ENCODE data around the gene MINDY4.

Gene MINDY4

DNA sequence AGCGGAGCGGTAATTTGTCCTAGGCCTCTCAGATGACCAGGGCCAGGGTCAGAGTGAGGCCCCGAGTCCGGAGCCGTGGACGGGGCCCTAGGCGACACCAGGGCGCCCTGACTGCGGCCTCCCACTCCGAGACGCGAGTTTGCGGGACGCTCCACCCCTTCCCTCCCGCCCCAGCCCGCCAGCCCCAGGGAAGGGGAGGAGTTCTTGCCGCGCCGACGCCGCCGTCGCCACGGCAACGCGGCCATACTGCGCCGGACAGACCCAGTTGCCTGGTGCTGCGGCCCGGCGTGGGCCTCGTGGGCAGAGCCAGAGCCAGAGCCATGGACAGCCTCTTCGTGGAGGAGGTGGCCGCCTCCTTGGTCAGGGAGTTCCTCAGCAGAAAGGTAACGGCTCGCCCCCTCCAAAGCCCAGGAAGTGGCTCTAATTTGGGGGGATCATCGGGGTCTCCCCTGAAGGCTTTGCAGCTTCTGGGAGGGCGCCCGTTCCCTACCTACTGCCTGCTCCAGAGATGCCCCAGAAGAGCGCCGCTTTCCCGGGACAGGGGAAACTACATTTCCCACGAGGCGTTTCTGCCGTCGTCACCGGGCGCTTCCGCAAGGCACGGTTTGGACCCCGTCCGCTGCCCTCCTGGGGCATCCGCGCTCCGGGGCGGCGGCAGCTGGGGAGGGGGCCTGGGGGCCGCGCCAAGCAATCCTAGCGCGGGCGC is at the start of gene MINDY4:
TSS of gene MINDY4 (plus strand) at position 244 of the 706 bp plus-strand sequence. CDS start at position 321, 77 bp downstream.
- peak; percentile 65 for DNase-seq

DNA sequence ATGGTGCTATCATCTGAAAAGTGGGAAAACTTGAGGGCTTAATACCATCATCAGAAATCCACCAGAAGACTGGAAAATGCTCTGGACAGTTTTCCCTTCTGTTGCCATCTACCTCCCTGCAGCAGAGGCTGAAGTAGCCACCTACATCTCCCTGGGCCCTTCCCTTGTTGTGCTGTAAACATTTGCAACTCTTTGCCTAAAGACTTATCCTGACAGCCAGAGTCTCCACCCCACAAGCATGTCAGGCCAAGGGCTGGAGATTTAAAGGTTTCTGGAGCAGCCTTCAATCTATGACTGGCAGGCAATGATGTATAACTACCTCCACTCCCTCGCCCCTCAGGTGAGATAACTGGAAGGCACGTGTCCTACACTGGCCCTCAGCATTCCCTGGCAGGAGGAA is 49.0 kb upstream of the MINDY4 start:
- no peak for DNase-seq

DNA sequence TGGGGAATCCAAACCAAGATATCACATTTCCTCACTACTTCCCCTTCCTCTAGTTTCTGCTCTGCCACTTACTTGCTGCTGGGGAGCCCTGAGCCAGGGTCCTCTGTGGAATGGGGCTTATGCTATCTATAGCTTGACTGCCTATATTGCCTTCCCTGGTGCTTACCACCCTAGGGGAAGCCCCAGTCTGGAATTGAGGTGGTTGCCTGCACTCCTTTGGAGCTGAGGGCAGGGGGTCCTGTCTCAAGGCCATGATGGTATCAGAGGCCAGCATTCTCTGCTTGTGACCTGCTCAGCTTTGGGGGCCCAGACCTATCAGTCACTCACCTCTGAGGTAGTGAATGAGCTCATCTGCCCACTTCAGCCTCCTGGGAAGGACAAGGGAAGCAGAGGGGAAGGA is 48.5 kb upstream of the MINDY4 start:
- DNase-seq, result no peak

DNA sequence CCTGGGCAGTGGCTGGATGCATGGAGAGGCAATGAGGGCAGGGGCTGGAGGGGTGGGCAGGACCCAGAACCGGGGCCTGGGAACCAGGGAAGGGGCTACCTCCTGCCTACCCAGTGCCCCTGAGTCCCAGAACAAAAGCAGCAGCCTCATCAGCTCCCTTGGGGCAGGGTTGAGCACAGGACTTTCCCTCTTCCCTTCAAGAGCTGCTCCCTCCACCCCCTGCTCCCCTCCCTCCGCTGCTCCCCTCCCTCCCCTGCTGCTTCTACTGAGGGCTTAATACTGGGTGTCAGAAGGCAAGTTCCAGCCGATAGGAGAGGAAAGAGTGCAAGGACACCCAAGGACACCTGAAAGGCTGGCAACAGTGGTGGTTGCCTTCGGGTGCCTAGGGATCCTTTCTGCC is 47.4 kb upstream of the MINDY4 start:
- no peak for DNase-seq

DNA sequence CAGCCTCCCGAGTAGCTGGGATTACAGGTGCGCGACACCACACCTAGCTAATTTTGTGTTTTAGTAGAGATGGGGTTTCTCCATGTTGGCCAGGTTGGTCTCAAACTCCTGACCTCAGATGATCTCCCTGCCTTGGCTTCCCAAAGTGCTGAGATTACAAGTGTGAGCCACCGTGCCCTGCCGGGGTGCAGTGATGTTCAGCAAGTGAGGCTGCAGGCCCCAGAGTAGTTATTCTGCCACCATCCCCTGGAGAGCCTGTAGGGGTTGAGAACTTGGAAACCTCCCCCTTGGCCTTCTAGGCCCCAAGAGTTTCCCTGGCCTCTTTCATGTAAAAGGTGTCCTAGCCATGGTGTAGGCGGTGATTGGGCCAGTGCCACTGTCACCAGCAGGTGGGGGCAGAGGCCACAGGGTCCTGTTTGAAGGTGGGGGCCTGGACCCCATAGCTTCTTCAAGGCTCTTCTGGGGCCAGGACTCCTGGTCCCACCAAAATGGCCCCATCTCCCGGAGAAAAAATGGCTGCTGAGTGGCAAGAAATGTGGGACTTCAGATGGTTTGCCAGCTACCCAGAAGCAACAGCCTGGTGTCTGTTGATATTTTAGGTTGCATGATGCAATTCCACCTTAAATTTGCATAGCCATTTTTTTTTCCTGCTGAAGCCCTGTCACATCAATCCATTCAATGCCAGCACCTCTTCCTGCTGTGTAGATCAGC is 44.8 kb upstream of the MINDY4 start:
- DNase-seq, result no peak

DNA sequence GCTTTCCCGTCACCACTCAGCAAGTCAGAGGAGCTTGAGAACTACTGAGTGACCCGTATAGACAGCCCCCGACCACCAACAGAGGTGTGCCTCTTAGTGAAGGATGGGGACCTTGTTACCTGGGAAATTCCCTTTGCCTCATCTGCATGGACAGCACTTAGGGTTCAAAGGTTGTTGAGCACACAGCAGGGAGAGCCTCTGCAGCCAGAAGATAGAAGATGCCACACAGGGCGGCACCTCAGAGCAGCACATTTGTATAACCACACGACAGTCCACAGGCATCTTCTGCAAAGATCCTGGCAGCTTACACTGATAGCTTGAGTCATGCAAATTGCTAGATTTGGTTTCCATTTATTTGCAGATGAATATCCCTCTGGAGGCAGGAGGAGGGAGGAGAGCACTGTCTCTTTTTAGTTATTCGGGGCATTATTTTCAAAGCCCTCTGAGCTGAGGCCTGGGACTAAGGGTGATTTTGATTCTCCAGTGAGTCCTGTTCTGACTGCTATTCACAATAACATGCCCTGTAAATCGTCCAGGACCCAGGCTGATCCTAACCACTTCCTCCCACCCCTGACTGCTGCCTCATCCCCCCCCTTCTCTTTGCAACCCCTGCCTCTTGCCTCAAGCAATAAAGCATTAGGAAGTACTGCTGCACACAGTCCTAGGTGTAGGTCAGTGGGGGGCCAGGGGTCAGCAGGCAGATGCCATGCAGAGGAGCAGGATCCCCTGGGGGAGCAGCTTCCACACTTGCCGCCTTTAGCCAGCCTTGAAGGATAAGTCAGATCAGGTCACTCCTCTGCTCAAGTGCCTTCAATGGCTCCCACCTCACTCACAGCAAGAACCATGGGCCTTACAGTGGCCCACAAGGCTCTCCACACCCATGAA is 43.9 kb upstream of the MINDY4 start:
- DNase-seq, result no peak

DNA sequence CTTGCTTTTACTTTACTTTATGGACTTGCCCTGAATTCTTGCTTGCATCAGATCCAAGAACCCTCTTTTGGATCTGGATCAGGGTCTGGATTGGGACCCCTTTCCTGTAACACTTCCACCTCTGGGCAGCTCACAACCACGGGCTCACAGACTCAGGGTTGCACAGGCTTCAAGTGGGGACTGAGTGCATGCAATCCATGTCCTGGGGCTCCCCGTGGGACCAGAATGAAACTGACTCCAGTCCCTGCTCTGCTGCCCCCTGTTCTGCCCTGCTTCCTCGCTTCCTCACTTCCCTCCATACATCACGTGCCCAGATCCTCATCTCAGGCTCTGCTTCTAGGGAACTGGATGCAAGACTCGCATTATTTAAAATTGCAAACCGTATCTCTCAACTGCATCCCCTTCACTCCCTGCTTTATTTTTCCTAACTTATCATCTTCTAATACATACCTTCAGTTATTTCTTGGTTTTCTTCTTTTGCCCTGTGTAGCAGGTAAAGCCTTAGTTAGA is 42.6 kb upstream of the MINDY4 start:
- DNase-seq, result no peak

DNA sequence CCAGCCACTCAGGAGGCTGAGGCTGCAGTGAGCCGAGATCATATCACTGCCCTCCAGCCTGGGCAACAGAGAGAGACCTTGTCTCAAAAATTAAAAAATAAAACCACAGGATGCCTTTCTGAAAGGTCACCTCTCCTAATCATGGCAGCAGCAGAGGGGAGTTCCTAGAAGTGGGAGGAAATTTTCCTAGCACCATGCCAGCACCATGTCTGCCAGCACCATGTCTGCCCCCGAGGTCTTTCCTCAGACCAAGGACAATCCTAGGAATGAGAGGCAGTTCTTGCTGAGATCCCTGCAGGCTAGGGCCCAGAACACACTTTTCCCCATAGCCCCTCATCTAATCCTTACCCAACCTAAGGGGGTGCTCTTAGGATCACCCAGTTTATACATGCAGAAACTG is 41.6 kb upstream of the MINDY4 start:
- no peak for DNase-seq

DNA sequence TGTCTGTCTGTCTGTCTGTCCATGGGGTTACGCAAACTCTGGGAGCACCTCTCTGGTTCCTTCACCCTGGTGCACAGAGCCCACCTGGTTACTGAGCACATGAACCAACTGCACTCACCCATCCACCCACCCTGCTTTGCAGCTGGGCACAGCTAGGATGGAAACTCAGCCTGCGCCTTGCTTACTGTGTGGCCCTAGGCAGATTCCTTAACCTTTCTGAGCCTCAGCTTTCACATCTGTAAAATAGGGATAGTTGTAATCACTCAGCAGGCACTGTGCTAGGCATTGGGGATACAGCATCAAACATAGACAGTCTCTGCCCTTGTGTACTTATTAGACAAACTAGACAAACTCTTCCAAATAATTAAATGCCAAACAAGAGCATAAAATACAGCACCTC is 41.1 kb upstream of the MINDY4 start:
- no peak for DNase-seq

DNA sequence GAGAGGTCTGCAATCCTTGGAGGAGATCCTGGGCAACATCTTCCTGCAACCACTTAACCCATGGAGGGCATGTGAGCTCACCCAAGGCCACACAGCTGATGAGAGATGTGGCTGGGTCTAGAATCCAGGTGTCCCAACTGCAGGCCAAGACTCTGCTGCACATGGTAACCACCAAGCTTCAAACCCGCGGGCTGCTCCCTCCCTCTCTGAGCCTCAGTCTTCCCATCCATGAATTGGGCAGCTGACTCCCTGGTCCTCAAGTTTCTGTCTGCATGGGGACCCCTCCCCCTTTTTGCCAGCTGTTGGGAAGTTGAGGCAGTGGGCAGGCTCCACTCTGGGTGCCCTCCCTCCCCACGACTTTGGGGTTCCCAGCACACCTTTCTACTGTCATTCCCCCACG is 40.2 kb upstream of the MINDY4 start:
- DNase-seq, result no peak

DNA sequence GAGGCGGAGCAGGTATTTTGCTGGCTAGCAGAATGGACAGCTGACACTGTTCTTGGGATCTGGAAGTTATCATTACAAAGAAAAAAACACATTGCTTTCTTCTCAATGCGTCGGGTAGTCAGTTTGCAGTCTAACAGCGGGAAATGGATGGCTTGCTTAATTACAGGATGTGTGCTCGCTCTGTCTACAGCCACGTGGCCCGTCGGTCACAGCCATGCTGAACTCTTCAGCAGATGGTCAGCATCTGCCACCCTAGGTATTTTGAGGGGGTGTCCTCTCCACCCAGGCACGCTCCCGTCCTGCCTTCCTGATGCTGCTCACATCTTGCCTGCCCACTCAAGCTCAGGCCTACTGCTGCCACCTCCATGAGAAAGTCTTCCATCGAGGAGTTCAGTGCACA is 39.6 kb upstream of the MINDY4 start:
- DNase-seq, result no peak

DNA sequence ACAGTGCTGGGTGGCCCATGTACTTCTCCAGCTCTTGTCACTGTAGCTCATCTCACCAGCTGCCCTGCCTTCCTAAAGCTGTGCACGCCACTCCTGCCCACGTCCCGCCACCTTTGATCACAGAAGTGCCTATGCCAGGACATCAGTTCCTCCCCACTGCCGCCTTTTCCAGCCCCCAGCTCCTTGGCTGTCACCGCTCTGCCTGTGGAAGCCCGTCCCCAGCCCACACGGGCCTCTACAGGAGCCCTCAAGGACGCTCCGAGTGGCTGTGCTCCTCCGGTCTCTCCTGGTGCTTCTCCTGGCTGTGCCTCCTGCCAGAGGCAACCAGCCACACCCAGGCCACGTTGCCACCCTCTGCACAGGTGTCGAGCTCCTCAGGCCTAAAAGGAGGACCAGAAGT is 38.6 kb upstream of the MINDY4 start:
- DNase-seq, result no peak

DNA sequence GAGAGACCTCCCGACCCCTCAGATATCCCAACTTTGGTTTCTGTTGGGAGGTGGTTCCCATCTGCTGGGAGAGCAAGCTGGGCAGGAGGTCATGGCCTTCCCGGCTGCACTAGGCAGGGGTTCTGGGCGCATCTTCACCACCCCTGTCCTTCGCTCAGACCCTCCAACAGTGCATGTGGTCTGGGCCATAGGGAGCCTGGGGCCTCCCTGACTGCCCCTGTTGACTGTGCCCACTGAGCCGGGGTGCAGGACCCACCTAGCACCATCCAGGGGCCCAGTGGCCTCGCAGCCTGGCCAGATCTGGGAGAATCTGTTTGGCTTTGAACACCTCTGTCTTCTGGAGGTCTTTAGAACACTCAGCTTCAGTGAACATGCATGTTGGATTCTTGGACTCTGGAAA is 38.0 kb upstream of the MINDY4 start:
- DNase-seq, result no peak

DNA sequence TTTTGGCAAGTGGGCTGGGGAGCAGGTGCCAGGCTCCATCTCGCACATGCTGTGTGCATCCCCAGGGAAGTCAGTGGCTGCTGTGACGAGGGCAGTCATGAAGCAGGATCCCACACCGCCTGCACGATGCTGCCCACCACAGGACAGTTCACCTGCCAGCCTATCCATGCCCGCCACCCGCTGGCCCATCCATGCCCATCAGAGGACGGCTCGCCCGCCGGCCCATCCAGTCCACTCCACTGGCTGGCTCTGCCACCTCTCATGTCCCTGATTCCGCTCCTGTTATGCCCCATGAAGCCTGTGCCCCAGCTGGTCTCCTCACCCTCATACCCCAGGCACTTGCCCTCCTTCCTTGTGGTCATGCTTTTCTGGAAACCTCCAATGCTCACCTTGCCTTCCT is 37.5 kb upstream of the MINDY4 start:
- DNase-seq, result no peak

DNA sequence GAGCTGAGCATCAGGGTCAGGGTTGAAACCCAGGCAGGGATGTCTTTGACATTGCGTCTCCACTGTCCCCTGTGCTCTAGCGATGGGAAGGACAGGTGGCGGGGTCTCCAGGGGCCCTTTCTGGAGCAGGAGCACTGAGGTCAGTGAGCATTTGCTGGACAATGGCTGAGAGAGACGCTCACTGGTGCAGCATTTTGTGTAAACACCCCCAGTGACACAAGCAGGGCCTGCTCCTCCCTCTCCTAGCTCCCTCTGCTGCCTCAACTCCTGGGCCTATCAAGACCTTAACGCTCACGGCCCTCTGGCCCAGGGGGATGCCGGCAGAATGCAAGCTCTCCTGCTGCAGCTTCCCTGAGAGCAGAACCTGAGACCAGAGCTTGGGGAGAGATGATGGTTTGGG is 36.7 kb upstream of the MINDY4 start:
- DNase-seq, result no peak

DNA sequence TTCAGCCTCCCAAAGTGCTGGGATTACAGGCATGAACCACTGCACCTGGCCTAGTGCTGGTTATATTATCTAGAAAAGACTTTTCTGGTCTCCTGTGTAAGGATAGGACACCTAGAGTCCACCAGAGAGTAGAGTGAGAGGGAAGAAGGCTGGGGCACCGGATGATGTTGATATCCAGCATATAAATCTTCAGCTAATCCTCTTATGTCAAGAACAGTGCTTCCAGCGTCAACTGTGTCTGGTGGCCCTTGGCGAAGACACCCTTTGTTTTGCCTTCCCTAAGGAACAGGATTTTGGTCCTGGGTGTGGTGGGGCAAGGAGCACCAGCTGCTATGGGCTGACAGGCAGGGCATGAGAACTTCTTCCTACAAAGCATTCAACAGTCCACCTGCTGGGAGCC is 35.6 kb upstream of the MINDY4 start:
- DNase-seq, result no peak

DNA sequence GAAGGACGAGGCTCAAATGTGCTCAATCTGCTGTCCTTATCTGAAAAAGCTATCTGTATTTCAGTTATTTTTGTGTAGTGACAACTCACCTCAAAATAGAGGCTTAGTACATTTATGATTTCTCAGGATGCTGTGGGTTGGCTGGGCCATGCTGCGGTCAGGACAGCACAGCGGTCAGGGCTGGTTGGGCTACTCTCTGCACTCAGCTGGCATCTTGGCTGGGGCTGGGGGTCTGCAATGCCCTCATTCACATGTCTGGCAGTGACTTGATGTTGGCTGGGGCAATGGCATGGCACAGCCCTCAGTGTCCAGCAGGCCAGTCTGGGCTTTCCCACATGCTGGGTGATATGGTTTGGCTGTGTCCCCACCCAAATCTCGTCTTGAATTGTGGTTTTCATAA is 34.9 kb upstream of the MINDY4 start:
- no peak for DNase-seq

DNA sequence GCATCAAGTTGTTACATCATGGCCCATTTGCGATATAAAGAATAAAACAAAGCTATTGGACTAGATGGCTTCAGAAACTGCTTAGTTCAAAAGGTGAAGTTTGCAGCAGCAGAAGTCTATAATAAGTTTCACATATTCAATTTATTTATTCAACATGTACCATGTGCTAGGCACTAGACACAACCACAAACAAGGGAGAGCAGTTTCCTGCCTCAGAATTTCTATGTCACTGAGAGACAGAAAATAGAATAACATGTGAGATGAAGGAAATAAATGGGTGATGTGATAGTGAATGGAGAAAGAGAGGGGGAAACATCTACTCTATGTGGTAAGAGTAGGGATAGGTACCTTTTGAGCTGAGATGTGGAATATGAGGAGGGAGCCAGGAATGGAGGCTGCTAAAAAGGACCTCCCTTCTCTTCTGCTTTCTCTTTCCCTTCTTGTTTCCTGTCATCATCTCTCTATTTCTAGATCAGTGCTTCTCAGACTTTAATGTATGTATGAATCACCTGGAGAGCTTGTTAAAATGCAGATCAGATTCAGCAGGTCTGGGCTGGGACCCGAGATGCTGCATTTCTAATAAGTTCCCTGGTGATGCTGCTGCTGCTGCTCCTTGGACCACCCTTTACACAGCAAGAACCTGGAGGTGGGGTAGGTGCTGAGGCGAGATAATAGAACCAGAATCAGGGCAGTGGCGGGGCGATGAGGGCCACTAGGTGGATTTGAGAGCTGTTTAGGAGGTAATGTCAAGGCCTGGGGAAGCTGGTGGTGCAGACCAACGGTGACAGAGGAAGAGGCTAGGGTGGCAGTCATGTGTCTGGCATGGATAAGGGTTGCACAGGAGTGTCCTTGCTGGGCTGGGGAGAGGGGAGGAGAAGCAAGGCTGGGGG is 32.9 kb upstream of the MINDY4 start:
- DNase-seq, result no peak

DNA sequence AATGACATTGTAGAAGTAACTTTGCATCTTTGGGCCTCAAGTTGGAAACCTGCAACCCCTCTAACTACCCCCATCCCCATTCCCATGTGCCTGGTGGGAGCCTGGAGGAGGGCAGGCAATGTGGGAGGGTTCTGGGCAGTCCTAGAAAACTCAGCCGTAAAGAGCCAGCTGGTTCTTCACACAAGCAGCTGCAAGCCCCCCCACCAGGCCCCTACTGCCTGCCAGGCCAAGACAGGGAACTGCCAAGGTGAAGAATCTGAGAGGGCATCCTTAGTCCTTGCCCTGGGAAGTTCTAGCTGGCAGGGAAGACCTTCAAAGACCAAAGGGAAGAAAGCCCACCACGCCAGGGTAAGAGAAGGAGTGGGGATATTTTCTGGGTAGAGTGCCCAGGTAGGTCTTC is 31.5 kb upstream of the MINDY4 start:
- no peak for DNase-seq

DNA sequence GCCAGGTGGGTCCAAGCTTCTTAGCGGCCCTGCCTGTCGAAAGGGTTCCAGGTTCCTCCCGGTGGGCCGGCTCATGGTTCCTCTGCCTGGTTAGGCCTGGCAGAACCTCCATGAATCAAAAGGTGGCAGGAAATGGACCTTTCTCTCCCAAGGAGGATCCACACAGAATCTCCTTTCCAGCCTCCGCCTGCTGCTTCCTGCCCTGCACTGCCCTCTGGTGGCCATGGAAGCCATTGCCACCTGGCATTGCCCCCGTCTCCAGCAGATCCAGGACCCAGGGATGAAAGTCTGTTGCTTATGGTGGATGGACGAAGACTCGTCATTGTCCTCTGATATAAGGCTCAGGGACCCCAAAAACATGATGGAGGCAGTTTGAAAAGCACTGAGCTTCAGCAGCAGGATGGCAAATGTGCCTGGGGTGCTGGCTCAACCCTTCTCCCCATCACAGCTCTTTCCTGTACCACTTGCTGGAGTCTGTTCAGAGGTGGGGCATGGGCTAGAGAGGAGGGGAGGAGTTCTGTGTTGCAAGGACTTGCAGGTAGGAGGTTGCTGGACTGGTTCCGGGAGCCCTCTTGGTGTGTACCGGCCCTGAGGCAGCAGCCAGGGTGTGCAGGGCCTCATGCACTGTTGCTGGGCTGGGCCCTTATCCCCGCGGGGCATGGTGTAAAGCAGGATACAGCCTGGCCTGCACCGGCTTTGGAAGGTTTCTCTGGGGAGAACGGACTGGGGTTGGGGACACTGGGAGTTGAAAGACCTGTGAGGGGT is 30.6 kb upstream of the MINDY4 start:
- peak; percentile 63 for DNase-seq

DNA sequence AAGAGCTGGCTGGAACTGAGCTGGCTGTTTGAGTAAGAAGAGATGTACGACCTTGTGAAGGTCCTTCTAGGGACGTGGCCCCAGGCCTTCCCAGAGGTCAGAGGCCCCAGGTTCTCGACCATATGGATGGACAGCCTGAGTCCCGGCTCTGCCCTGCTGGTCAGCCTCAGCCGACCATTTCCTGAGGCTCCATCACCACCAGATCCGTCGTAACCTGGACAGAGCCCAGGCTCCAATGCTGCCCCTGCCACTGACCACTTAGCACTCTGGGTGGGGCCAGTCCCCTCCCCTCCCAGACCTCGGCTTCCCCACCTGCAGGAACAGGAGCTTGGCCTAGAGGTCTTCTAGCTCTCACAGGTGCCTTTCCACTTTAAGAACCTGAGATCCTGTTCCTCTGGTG is 29.9 kb upstream of the MINDY4 start:
- no peak for DNase-seq
